Measurements from ENCODE around the gene ANKLE2.
"Not testable (repeated sequence)": the region's sequence is repeated elsewhere in the genome, so short reads cannot be mapped to it uniquely, and the experiment has no call there.

The ANKLE2 gene

DNA sequence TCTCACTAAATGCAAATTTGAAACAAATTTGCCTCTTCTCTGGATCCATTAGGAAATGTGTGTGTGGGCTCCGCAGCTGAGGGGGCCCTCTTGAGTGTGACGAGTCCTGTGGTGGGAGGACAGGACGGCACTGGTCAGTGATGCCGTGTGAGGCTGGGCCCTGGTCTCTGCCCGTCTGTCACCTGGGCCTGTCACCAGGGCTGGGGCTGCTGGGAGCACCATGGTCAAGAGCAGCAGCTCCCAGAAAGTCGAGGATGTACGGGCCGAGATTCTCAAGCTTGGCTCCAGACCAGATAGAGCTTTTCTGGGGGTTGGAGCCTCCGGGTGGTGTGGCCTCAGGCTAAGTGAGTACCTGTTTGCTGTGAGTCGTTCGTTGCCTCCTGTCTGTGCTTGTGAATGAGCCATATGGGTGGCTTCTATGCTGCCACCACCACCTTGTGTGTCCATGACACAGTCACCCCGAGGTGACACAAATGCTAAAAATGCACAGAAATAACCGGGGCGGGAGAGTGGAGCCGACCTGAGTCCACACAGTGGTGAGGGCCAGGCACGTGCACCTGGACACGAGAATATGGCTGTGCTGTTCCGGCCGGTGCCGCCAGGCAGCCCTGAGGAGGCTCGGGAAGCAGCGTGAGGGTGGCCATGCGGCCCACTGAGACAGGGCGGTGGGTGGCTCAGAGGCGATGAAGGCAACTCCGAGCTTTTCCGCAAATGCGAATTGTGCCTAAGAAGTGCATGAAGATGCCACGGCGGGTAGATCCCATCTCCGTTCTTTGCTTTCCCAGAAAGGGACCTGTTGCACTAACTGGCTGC lies 42.3 kb downstream of the ANKLE2 start:
- no peak for DNase-seq (ENCODE audit: low spot score)

DNA sequence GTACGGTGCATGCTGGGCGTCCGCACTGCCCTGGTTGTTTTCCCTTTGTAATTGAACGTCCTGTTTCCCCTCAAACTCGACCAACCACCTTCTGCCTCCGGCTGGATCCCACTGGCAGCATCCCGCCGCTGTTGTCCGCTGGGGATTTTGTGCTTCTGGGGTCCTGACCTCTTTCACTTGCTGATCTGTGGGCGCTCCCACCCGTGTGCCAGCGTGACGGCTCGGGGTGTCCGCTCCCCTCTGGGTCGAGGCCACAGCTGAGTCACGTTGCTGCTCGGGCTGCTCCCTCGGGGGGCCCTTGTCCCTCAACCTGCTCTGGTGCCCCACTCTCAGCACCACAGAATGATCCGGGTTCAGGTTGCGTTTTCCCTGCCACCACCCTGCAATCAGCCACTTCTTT lies 43.0 kb downstream of the ANKLE2 start:
- DNase-seq (ENCODE audit: low spot score): no peak

GRCh38 chr12:132717531-132718387 lies 43.9 kb downstream of the ANKLE2 start:
- no peak for DNase-seq (ENCODE audit: low spot score)

DNA sequence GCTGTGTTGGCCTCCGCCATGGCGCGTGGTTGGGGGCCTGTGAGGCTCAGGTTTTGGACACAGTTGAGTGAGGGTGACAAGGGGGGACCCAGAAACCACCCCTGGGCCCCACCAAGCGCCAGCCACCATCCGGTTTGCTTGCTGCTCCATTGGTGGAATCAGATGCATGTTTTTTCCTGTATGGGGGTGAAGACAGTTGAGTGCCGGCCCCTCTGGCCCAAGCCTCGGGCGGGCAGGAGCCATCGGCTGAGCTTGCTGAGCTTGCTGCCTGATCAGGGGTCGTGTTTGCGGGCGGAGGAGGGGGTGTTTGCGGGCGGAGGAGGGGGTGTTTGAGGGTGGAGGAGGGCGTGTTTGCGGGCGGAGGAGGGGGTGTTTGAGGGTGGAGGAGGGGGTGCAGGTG lies 44.6 kb downstream of the ANKLE2 start:
- no peak for DNase-seq (ENCODE audit: low spot score)

DNA sequence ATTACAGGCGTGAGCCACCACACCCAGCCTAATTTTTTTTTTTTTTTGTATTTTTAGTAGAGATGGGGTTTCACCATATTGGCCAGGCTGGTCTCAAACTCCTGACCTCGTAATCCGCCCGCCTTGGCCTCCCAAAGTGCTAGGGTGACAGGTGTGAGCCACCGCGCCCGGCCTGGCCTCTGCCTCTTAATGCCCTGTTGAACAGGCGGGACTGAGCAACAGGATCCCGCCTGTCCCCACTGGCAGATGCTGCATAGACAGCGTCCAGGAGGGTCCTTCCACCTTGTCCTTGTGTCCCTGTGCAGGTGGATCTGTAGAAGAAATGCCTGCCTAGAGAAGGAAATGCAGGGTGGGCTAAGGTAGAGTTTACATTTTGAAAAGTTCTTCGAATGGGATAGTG lies 45.3 kb downstream of the ANKLE2 start:
- DNase-seq (ENCODE audit: low spot score): no peak

GRCh38 chr12:132715874-132716273 lies 45.8 kb downstream of the ANKLE2 start:
- DNase-seq (ENCODE audit: low spot score): no peak

GRCh38 chr12:132713123-132713522 lies 48.5 kb downstream of the ANKLE2 start:
- DNase-seq (ENCODE audit: low spot score): no peak

DNA sequence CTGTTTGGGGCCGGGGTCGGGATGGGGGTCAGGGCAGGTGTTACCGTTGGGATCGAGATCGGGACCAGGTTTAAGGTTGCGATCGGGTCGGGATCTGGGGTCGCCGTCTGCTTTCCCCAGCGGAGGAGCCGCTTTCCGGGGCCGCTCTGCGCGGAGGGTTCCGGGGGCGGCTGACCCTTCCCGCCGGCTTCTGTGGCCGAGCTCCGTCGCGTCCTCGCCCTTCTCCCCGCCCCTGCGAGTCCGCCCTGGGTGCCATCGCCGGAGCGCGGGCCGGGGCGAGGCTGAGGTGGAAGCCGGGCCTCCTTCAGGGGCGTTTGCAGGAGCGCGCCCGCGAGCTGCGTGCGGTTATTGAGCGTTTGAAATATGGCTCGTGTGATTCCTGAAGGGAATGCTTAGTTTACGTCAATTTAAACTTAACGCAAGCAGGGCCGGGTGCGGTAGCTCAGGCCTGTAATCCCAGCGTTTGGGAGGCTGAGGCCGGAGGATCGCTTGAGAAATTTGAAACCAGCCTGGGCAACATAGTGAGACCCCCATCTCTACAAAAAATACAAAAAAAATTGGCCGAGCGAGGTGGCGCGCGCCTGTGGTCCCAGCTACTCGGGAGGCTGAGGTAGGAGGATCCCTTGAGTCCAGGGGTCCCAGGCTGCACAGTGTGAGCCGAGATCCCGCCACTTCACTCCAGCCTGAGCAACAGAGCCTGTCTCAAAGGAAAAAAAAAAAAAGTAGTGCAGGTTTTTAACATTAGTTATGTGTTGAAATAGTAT lies 50.4 kb downstream of the ANKLE2 start:
- no peak for DNase-seq (ENCODE audit: low spot score)

GRCh38 chr12:132710405-132711079 lies 51.1 kb downstream of the ANKLE2 start, which contains the start of gene PGAM5:
TSS of gene PGAM5 (plus strand) at chr12:132710842. CDS start at chr12:132710877, 35 bp downstream.
- DNase-seq (ENCODE audit: low spot score): peak; percentile 81

DNA sequence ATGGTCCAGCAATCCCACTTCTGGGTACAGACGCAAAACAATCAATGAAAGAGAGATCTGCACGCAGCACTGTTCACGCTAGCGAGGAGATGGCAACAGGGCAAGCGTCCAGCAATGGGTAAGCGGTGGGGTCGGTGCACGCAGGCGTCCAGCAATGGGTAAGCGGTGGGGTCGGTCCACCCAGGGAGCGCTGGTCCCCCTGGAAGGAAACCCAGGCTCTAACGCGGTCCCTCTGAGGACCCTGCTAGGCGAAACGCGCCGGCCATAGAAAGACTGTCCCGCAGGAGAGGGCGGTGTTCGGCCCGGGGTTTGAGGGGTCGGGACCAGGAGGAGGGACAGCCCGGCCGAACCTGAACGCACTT lies 51.6 kb downstream of the ANKLE2 start:
- no peak for DNase-seq (ENCODE audit: low spot score)

GRCh38 chr12:132708150-132708549 lies 53.5 kb downstream of the ANKLE2 start:
- DNase-seq (ENCODE audit: low spot score): no peak

GRCh38 chr12:132707241-132707640 lies 54.4 kb downstream of the ANKLE2 start:
- DNase-seq (ENCODE audit: low spot score): no peak

DNA sequence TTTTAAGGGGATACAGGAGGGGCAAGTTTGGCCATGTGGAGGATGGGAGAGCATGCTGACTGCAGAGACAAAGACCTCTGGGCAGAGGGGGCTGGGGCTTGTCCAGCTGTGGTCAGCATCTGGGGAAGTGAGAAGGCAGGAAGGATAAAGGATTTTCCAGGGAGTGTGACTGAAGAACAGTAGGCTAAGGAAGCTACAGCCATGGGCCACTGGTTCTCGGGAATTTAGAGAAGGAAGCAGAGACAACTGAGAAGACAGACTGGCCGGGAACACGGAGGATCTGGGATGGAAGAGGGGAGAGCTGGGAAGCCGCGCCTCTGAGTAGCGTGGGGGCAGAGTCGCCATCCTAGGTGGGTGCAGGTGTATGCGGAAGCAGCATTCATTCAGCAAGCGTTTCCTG lies 58.0 kb downstream of the ANKLE2 start:
- no peak for DNase-seq (ENCODE audit: low spot score)

DNA sequence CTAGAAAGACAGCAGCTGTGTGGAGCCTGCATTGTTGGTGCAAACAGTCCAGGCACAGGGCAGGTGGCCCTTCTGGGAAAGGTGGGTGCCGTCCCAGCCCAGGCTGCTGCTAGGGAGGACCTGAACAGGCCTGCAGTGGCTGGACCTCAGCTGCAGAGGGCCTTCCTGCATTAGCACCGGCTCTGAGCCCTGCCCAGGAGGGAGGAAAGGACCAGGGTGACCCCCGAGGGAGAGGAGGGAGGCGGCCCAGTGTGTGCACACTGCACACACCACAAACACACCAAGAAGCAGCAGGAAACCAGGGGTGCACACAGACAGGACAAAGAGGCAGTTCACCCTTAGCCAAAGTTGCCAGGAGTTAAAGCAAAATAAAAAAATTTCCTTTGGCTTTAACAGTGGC lies 59.0 kb downstream of the ANKLE2 start:
- no peak for DNase-seq (ENCODE audit: low spot score)

- no peak for DNase-seq (ENCODE audit: low spot score)
Observed at GRCh38 chr12:132700212-132700822, 61.3 kb downstream of the ANKLE2 start.

GRCh38 chr12:132698341-132698740 lies 63.3 kb downstream of the ANKLE2 start:
- no peak for DNase-seq (ENCODE audit: low spot score)

GRCh38 chr12:132695431-132695830 lies 66.2 kb downstream of the ANKLE2 start:
- no peak for DNase-seq (ENCODE audit: low spot score)

DNA sequence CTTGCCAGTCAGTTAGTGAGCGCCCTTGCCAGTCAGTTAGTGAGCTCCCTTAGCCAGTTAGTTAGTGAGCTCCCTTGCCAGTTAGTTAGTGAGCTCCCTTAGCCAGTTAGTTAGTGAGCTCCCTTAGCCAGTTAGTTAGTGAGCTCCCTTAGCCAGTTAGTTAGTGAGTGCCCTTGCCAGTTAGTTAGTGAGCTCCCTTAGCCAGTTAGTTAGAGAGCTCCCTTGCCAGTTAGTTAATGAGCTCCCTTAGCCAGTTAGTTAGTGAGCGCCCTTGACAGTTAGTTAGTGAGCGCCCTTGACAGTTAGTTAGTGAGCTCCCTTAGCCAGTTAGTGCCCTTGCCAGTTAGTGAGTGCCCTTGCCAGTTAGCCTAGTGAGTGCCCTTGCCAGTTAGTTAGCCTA lies 66.7 kb downstream of the ANKLE2 start:
- not testable (repeated sequence) for DNase-seq (ENCODE audit: low spot score)

- DNase-seq (ENCODE audit: low spot score): not testable (repeated sequence)
Observed at GRCh38 chr12:132692030-132692429, 69.6 kb downstream of the ANKLE2 start.

DNA sequence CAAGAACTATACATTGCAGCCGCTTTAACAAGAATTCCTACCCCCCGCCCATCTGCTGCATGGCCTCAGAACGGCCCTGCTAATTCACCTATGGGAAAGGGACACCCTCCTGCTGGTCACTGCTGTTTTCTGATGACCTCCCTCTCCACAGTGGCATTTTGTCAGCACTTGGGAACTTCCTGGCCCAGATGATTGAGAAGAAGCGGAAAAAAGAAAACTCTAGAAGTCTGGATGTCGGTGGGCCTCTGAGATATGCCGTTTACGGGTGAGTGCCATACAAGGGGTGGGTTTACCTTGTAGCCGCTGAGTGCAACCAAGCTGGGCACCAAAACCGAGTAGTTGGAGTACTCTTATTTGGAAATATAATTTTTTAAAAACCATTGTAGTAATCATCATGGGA lies 71.5 kb downstream of the ANKLE2 start:
- DNase-seq (ENCODE audit: low spot score): no peak

DNA sequence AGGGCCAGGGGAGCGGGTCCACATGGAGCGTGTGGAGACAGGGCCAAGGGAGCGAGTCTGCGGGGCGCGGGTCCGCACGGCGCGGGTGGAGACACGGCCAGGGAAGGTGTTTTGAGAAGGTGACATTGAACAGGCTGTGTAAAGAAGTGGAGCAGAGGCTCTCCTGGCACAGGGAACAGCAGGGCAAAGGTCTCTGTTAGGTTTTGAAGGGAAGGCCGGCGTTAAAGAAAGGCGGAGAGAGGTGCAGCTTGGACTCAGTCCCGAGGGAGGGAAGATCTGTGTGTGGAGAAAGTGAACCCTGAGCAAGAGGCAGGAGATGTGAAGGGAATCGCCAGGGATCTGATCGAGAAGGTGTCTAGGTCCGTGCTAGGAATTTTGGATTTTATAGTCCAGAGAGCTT lies 72.4 kb downstream of the ANKLE2 start:
- DNase-seq (ENCODE audit: low spot score): peak; percentile 39
